Hematopoietic multipotent progenitor cell (in vitro differentiated cells): Measurements from ENCODE around the gene MAMSTR. TPM values are rescaled to one million over a fixed set of nuclear protein-coding genes. Genes with fewer than 3 reads are reported as not detected.
A peak's percentile ranks its signal among the peaks of the same experiment; 100 is the strongest.
"Not testable (repeated sequence)": the region's sequence is repeated elsewhere in the genome, so short reads cannot be mapped to it uniquely, and the experiment has no call there.

Source experiments
- DNase-seq, 3 donors: peaks; one replicate each; pipeline ENCODE4 v3.0.0-alpha.2; 2011 to 2015; ENCODE audit warnings: low read depth in 2 of 3, low spot score in 2 of 3
- total RNA-seq: library from RNA; depleted of rRNA; stranded (reverse); fragments of >200 nt; gene quantifications from one replicate; pipeline ENCODE4 v1.2.3, GENCODE V29; 2012

The MAMSTR gene
- total RNA-seq, 1 donor: 1.1 TPM

DNA sequence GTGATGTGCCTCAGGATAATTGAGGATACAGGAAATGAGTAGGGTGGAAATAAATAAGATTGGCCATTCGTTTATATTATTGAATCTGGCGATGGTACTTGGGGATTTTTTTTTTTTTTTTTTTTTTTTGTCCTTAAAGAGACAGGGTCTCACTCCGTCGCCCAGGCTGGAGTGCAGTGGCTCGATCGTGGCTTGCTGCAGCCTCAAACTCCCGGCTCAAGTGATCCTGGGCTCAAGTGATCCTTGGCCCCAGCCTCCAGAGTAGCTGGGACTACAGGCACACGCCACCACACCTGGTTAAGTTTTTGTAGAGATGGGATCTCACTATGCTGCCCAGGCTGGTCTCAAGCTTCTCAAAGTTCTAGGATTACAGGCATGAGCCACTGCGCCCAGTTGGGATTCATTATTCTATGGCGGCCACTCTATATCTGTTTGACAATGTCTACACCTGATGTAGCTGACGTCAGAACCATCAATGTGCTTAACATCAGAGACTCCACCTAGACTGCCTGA, 2.7 kb upstream of the MAMSTR start:
- DNase-seq: no peak

DNA sequence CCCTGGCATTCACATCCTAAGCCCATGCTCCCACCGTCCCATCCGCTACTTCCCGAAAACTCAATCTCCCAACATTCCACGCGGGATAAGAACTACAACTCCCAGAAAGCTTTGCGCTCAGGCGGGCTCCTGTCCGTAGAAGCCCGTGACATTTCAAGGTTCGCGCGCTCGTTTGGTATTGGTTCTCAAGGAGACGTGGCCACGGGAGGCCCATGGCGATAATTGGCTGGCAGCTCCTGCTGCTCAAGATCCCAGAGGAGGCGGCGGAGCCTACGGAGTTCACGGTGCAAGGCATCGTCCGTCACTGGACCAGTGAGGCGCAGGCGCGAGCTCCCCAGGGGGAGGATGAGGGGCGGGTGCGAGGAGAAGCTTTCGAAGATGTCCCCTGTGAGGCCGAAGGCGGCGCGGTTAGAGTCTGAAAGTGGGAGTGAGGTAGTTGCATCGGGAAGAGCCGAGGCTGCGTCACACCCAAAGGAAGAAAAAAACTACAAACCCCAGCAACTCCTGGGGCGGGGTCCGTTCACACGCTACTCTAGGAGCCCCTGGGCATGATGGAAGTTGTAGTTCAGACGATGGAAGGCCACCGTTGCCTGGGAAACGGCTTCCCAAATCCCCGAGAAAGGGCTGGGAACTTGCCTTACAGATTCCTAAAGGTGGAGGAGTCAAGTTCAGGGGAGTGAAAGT, 1.2 kb upstream of the MAMSTR start:
- DNase-seq: peak; percentile 79 to 97 (median 95)

DNA sequence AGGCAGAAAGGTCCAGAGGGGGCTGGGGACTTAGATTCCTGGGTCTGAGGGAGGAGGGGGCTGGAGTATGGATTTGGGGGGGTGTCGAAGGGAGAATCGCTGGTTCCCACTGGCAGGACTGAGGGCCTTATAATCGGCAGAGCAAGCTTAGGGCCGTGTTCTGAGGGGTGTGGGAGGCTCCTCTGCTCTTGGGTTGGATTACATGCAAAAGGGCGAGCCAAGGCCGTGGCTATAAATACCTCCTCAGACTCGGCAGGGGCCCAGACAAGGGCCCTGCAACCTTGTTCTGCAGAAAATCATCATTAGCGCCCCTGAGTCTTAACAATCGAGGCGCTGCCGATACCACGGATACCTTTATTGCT, 707 bp upstream of the MAMSTR start:
- DNase-seq: no peak

DNA sequence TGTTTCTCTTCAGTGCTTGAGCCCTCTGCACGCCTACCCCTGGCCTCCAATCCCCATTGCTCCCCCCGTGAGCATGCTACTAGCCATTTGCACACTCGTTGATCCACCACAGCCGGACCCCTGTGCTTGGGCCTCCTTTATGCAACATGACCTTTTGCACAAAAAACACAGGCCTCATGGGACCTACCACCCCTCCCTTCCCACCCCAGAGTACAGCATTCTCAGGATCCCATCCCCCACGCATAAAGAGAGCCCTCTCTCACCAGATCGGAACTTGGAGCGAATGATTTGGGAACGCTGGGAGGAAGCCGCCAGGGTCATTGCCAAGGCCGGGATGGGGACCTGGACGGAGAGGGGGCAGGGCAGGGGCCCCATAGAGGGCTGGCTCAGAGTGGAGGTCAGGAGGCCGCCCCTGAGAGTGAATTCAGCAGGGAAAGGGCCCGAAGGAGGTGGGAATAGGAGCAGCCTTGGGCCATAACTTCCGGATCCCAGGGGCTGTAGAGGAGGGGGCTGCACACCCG, 754 bp downstream of the MAMSTR start:
- DNase-seq: no peak

DNA sequence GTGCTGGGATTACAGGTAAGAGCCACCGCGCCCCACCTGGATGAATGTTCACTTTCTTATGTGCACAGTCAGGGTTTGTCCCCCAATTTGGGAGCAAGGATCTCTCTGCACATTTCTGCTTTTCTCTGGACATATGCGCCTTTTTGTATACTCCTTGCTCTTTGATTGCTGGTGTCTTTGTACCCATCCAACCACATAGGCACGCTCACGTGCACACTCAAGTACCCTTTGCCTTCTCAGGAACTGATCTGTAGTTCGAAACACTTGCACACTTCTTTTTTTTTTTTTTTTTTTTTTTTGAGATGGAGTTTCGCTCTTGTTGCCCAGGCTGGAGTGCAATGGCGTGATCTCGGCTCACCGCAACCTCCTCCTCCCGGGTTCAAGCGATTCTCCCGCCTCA, 1.4 kb downstream of the MAMSTR start:
- DNase-seq: not testable (repeated sequence)

DNA sequence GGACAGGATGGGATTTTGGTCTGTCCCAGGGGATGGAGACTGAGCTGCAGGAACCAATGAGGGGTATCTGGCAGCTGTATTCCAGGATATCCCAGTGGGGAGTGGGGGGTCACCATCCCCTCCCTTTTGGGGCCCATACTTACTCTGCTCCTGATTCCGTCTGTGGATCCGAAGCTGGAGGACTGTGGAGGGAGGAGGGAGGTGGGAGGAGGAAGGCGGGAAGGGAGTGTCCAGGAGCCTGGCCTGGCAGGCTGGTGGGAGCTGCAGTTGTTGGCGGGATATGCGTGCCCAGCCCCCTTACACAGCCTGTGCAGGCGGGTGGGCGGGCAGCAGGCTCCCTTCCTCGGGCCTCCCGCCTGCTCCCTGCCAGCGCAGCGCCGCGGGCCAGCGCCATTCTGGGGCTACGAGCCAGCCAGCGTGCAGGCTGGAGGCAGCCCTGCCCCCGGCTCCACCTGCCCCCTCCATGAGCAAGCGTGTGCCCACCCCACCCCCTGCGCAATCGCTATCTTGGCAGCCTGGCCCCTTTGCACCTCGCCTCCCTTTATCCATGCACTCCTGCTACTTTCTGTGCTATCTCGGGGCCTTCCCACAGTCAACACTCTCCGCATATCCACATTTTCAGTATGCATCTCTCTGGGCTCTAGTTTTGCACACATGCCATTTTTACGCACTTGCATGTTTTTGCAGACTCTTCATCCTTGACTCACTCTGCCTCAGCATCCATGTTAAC, 2.8 kb downstream of the MAMSTR start:
- DNase-seq: no peak

DNA sequence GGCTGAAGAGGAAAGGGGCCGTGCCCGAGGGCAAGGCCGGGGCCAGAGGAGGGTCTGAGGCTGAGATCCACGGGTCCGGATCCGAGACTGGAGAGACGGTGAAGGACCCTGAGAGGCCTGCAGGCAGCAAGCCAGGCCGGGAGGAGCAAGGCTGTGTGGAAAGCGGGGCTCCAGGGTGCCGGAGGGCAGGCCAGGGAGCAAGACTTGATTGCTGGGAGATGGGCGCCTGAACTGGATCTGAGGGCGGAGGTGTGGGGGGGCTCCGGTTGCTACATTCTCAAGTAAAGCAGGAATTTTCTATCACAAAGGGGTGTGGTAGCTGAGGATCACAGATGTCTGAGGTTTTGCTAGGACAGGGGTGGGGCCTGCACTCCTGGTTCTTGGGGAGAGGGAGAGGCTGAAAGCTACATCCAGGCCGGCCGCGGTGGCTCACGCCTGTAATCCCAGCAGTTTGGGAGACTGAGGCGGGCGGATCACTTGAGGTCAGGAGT, 3.8 kb downstream of the MAMSTR start:
- DNase-seq: no peak

DNA sequence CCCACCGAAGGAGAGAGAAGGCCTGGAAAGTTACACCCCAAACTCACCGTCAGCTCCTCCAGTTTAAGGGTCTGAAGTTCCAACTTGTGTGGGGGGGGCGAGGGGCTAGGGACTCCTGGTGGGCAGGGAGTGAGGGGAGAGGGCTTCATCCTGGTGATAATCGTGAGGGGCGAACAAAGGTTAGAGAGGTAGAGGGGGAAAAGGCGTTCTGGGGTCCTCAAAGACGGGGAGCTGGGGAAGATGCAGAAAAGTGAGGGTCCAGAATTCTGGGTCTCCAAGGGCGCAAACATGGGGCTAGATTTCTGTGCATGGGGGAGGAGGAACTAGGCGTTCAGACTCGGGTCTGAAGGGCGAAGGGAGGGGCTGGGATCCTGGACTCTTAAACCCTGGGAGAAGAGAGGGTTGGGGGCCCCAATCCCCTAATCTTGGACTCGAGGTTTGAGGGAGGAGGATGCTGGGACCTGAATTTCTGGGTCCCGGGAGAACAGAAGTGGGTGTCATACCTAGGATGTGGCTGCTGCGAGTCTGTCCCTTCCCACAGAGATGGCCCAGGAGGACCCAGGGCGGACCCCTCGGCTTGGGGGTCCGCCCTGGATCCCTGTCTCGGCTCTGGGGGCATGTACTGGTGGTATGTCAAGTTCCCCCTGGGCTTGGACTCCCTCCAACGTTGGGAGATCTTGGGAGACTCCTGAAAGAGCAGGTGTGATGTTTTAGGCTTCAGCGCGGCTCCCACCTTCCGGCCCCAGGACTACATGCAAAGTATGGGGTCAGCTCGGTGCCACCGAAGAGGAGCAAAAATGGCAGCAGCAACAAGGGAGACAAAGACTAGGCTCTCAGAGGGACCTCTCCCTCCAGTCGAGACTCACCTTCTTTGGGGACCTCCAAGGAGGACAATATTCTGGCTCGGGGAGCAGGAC, 4.5 kb downstream of the MAMSTR start:
- DNase-seq: no peak

DNA sequence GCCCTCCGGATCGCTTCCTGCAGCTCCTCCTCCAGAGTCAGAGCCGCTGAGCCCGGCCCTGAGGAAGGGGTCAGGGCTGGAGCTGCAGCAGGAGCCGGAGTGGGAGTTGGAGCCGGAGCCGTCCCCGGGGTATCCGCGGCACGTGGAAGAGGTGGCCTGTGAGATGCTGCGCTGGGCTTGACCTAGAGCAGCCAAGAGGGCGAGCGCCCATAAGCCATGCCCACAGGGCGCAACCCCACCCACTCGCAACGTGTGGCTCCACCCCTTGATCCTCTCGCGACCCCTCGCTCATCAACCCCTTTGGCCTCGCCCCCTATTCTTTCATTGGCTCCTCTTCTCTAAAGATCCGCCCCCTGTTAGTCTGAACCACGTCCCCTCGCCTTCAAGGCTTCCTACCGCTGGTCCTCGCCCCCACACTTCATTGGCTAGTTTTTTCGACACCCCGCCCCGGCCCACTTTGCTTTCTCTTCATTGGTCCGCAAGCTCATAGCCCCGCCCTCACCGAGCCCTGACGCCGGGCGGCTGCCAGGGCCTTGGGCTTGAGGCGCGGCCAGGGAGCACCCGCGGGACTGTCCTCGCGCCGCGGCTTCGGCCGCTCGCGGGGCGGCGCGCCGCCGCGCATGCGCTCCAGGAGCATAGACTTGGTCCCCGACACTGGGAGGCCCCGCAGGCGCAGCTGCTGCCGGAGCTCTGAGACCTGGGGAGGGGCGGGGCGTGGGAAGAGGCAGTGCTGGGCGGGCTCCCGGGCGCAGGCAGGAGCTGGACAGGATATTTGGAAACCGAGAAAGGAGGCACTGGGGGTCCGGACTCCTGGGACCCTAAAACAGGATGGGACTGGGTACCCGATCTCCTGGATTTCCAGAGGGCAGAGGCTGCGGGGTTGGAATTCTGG, 5.4 kb downstream of the MAMSTR start:
- peak; percentile 87 to 100 (median 99) for DNase-seq

DNA sequence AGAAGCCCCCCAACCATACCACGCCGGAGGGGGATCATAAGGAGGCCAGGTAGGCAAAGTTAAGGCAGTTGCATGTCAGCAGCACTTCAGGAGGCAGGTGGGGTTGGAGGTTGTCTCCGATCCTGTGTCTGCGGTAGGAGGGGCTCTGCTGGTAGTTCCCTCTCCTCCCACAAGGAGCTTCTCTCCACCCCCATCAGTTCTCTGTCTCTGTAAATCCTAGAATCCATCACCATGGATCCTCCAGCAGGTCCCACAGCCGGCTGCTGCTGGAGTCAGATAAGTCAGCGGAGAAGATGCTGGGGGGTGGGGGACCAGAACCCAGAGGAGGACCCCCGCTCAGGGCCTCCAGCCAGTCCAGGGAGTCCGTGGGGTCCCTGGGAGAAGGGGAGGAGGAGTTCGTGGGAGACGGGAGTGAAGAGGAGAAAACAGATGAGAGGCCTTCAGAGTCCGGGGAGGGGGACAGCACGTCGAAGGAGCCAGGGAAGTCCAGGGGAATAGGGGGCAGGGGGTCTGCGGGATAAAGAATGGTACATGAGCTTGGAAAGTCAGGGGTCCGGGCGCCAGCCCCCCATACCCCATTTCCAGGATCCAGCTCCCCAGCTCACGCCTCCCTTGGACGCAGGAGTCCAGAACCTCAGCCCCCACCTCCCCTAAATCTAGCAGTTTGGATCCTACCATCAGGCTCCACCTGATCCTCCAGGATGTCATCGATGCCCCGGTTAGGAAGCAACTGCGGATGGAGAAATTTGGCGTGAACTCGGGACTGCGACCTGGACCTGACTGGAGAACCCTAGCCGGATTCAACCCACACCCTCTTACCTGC, 6.3 kb downstream of the MAMSTR start:
- peak in 1 of 3 donors; percentile 47 for DNase-seq

DNA sequence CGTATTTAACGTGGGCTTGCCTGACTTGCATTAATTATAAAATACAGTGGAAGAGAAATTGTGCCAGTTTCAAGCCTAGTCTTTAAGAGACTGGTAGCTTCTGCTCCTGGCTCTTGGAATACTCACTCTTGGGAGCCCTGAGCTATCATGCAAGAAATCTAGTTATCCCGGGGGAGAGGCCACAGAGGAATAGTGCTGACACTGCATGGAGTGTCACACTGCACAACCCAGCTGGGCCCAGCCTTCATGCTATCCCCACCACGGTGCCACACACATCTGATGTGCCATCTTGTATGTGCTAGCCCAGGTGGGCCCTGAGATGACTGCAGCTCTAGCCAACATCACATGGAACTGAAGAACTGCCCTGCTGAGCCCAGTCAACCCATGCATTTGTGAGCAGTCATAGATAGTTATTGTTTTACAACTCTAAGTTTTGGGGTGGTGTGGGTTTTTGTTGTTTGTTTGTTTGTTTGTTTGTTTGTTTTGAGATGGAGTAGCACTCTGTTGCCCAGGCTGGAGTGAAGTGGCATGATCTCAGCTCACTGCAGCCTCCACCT, 8.3 kb downstream of the MAMSTR start:
- no peak for DNase-seq

DNA sequence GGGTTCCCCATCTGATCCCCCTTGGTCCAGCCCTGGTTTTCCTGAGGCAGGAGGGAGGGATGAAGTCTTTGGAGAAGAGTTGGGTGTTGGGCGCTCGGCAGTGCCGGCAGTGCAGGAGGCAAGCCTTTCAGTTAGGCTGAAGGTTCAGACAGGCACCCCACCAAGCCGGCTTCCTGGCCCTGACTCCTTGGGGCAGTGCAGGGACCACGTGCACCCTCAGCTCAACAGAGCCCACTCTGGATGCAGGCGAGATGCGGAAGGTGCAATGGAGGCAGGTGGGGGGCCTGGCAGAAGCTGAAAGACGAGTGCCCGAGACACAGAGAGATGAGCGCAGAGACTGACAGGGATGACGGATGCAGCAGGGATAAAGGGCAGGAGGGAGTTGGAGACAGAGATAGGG, 11.1 kb downstream of the MAMSTR start:
- no peak for DNase-seq

DNA sequence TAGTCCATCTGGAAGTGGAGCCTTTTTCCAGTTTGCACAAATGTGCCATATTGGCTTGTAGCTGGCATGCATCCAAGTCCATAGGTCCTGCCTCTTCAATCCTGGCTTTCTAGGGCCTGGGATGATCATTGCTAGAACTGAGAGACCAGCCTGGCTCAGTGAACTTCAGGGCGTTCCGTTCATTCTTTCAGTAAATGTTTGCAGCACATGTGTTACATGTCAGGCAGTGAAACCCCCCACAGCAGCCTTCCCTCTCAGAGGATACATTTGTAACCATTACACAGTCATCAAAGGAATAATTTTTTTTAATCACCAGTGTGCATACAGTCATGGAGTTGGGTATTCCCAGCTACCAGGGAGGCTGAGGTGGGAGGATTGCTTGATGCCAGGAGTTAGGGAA, 14.1 kb downstream of the MAMSTR start:
- DNase-seq: no peak

DNA sequence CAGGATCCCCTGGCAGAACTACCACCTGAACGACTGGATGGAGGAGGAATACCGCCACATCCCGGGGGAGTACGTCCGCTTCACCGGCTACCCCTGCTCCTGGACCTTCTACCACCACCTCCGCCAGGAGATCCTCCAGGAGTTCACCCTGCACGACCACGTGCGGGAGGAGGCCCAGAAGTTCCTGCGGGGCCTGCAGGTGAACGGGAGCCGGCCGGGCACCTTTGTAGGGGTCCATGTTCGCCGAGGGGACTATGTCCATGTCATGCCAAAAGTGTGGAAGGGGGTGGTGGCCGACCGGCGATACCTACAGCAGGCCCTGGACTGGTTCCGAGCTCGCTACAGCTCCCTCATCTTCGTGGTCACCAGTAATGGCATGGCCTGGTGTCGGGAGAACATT, 16.2 kb downstream of the MAMSTR start:
- DNase-seq: no peak

DNA sequence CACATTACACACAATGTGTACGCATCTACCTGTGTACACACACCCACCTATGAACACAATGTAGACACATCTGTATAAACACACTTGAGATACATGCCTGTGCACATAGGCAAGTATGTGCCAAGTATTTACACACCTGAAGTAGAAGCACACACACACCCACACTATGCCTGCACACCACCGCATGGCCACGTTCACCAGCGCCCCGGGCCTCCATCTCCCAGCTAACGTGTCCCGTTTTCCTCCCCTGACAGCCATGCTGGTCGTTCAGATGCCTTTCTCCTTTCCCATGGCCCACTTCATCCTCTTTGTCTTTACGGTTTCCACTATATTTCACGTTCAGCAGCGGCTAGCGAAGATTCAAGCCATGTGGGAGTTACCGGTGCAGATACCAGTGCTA, 16.8 kb downstream of the MAMSTR start:
- DNase-seq: no peak

DNA sequence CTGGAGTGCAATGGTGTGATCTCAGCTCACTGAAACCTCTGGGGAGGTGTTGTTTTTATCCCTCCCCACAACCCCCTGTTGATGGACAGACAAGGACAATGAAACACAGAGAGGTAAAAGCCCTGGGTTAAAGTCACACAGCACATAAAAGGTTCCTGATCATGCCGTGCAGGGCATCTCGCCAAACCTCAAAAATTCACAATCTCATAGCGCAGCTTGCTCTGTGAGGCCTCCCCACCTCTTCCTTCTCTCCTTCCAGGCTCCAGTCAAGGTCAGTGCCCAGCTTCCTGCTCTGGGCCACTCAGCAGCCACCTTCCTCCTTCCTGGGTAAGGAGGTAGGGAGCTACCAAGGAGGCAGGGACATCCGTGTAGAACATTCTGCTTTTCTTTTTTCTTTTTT, 21.5 kb downstream of the MAMSTR start:
- peak in 2 of 3 donors; percentile 53 to 77 for DNase-seq

DNA sequence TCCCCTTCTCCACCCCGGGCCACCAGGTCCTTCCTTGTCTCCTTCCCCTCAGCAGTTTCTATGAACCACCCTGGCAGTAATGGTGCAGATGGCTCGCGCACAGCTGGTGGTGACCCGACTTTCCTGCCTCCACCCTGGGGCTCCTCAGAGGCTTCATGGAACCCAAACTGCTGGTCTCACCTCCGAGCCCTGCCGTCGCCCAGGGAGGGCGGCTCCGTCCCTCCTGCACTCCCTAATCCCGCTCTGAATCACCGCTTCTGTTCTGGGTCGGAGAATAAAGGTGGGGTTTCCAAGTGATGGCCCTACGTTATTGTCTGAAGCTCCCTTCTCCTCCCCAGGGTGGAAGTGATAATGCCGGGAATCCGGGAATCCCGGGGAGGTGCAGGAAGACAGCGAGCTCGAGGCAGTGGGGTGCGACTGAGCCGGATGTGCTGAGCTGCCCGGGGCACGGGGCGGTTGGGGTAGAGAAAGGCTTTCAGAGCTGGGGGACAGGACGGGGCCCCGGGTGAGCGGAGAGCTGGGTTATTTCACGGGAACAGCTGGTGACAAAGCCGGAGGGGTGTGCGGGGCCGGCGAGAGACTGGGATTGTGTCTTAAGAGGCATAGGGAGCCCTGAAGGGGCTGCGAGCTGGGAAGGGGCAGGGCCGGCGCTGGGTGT, 23.0 kb downstream of the MAMSTR start:
- DNase-seq: peak in 1 of 3 donors; percentile 41

DNA sequence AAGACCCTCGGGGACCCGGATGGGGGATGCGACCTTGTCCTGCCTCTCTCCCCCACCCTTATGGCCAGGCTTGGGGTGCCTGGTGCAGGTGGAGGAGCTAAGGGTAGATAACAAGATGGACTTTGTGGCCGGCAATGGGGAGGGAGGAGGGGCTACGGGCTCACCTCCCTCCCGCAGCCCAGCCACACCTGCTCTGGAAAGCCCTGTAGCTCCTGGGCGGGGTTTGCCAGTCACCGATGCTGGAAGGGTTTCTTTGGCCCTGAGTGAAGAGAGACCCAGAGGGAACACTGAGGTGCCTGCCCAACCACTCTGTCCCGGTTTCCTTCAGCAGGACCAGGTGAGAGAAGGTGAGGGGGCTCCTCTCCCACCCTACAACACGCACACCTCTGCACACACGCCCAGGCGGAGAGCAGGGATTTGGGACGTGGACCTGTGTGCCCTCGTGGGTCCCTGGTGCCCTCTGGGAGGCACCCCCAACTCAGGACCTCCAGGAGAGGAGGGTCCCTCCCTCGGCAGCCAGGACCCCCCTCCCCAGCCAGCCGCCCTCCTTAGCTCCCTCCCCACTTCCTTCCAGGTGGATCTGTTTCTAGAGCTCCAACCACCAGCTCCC, 23.7 kb downstream of the MAMSTR start, which contains the start of gene FUT2:
TSS of gene FUT2 (plus strand) at position 229 of the 610 bp plus-strand sequence. CDS start 6,986 bp downstream, outside the sequence.
- DNase-seq: no peak
